NCI-H748 treated with DMSO at 0.1 percent for 48 hours (cell line): ENCODE data around the gene ZDHHC9.

Experiments
- DNase-seq: peaks from one replicate; lab custom pipeline; 2025; lab: John Stamatoyannopoulos, UW

Gene ZDHHC9

GRCh38 chrX:129762448-129762847 lies 81.2 kb downstream of the ZDHHC9 start:
- DNase-seq, result no peak

- no peak for DNase-seq
These were observed 82.1 kb downstream of the ZDHHC9 start for GRCh38 chrX:129761596-129761995.

GRCh38 chrX:129760981-129761380 lies 82.7 kb downstream of the ZDHHC9 start:
- DNase-seq, result no peak

GRCh38 chrX:129760155-129760554 lies 83.5 kb downstream of the ZDHHC9 start:
- DNase-seq, result no peak

GRCh38 chrX:129759576-129760061 lies 84.1 kb downstream of the ZDHHC9 start:
- DNase-seq, result no peak

GRCh38 chrX:129755779-129756650 lies 87.7 kb downstream of the ZDHHC9 start:
- DNase-seq, result no peak

- DNase-seq, result no peak
These were observed 89.3 kb downstream of the ZDHHC9 start for GRCh38 chrX:129754056-129755024.
